HG03469 (cell line): Measurements from ENCODE around the gene PDIA5.
"Not testable (repeated sequence)": the region's sequence is repeated elsewhere in the genome, so short reads cannot be mapped to it uniquely, and the experiment has no call there.

ENCODE experiments used
- ATAC-seq: cut with Tn5 transposase; IDR thresholded peaks from one replicate; pipeline ENCODE4 v1.9.1; 2021; ENCODE audit warnings: mild to moderate bottlenecking, moderate library complexity, moderate number of reproducible peaks; ENCODE audit not compliant: unreplicated experiment

The PDIA5 gene

GRCh38 chr3:123143669-123144411 lies 77.0 kb downstream of the PDIA5 start:
- no peak for ATAC-seq

- ATAC-seq, result no peak
Measured at GRCh38 chr3:123147754-123148535, 81.1 kb downstream of the PDIA5 start.

- ATAC-seq, result no peak
Measured at GRCh38 chr3:123148772-123149171, 81.9 kb downstream of the PDIA5 start.

DNA sequence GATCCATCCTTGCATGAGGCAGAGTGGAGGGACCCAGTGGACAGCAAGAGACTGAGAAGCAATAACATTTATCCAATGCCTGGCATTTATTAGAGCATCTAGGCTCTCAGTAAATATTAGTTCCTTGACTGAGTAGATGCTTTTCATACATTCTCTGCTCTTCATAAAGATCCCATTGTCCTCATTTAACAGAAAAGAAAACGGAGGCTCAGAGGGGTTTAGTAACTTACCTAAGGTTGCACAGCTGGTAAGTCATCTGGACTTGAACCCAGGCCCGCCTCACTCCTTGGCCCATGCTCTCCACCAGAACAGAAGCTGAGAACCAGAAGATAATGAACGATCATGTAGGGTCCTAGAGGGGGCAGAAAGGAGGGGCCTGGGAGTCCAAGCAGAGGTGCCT lies 82.7 kb downstream of the PDIA5 start:
- no peak for ATAC-seq

DNA sequence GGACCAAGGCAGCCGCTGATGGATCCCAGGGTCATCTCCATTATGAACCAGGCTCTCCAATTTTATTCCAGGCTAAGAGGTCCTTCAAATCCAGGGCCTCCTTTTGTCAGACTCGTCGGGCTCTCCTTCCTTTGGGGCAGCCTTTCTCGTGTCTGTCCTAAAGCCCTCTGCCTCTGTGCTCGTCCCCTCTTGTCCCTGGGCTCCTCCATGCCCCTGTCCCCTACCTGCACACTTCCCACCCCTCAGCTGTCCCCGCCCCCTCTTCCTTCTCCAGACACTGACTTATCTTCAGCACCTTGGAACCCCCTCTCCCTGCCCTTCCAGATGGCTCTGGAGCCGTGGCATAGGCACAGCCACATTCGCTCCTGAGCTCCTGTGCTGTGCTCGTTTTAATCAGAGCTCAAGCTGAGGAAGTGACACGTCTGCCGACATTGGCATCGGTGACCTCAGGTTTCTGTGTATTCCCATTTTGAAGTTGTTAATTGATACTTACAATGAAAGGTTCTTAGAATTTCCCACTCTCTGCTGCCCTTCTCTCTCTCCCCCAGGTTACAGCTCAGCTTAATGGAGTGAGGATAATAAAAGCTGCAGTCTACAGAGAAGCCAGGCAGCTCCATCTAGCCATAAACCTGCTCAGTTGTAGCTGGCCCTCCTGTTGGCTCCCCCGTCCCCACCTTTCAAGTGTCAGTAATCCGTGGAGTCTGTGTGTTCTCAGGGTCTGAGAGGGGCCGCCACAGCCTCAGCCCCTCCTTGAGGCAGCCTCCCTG lies 83.8 kb downstream of the PDIA5 start:
- no peak for ATAC-seq

DNA sequence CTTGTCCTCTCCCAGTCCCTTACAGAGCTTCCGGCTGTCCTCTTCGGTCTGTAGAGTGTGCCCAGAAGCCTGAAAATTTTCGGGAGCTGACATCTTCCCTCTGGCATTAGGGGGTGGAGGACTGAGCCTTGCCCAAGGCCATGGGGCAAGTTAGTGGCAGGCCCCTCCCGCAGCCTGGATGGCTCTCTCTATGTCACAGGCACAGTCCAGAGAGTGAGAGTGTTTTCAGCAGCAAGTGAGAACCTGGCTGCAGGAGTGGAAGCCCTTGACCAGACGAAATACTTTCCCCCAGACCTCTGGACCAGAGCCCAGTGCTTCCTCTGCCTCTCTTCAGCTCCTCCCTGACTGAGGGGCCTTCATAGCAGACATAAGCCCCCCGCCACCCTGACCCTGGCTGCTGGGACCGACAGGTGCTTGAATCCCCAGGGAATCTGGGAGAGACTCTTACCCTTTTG lies 84.5 kb downstream of the PDIA5 start:
- ATAC-seq, result no peak

DNA sequence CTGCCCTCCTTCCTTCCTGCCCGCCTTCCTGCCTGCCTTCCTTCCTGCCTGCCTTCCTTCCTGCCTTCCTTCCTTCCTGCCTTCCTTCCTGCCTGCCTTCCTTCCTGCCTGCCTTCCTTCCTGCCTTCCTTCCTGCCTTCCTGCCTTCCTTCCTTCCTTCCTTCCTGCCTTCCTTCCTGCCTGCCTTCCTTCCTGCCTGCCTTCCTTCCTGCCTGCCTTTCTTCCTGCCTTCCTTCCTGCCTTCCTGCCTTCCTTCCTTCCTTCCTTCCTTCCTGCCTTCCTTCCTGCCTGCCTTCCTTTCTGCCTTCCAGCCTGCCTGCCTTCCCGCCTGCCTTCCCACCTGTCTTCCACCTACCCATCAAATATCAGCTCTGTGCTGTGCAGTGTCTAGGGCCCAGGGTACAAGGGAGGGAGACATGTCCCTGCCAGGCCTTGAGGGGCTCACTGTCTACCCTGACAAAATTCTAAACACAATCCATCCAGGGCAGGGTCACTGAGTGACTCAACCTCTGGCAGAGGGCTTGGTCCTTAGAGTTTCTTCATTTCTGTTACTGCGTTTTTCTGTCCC lies 85.1 kb downstream of the PDIA5 start:
- not testable (repeated sequence) for ATAC-seq

GRCh38 chr3:123152687-123153086 lies 85.9 kb downstream of the PDIA5 start:
- ATAC-seq, result no peak

- peak; percentile 46 for ATAC-seq
Measured at GRCh38 chr3:123153125-123154019, 86.5 kb downstream of the PDIA5 start.

DNA sequence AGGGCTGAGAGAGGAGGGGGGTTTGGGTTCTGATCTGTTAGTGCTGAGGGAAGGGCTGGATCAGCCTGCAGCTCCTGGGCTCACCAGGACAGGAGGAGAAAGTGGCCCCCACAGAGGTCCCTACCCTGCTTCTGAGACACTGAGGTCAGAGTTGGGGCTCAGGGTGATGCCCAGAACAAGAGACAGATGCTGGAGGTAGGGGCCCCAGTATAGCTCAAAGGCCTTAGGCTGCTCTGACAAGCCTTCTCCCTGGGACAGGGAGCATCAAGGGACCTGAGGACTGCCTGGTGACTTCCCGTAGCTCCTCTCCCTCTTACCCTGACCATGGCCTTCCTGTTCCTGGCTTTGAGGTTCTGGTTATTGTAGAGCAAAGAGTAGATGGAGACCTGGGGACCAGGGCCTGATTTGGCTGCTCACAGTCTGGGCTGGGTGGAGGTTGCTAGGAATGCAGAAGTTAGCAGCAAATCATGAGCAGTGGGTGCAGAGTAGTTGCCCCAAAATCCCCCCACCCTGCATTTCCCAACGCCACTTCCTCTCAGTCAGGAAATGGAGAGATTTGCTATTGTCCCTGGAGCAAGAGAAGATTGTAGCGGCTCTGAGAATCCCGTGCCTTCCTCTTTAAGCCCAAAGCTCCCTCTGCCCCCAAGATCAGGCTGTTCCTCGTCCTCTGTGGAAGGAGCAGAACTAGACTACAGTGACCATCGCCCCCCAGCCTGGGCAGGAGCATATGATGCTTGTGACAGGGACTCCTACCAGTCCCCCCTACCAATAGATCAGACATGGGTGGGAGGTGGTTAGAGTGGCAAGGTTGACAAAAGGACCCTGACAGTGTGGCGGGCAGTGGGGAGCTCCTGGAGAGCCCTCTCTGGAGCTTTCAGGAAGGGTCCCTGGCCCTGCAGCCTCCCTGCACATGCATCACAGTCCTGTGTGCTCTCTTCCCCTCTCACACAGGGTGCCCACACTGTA lies 87.5 kb downstream of the PDIA5 start:
- ATAC-seq, result no peak

GRCh38 chr3:123155471-123156011 lies 88.7 kb downstream of the PDIA5 start:
- ATAC-seq, result no peak

DNA sequence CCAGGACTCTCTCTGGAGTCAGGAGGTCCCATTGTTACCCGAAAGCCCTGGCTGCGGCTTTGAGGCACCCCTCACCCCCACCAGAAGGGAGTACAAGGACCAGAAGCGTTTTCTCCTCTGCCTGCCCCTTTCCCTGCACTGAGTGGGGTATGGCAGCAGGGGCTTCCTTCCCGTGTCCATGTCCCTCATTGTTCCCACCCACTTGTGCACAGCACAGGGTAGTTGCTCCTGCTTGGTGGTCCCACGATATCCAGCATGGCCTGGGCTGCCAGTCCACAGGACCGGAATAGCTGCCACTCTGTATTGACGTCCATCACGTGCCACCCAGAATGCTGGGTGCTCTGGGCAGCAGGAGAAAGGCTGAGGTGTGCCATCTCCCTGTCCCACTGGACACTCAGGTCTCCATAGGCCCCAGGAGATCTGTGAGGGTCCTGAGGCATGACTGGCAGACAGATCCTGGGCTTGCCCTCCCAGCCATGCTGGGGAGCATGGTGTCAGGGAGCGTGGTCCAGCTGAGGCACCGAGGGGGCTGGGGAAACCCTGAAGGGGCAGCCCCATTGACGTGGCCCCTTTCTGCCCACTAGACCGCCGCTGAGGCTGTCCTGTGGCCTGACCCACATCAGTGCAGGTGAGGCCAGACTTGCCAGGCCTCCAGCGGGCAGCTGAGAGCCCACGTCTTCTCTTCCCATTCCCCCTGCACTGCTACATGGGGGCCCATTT lies 89.6 kb downstream of the PDIA5 start:
- no peak for ATAC-seq

- no peak for ATAC-seq
Measured at GRCh38 chr3:123157209-123157597, 90.4 kb downstream of the PDIA5 start.

- no peak for ATAC-seq
Measured at GRCh38 chr3:123157598-123158287, 90.9 kb downstream of the PDIA5 start.

DNA sequence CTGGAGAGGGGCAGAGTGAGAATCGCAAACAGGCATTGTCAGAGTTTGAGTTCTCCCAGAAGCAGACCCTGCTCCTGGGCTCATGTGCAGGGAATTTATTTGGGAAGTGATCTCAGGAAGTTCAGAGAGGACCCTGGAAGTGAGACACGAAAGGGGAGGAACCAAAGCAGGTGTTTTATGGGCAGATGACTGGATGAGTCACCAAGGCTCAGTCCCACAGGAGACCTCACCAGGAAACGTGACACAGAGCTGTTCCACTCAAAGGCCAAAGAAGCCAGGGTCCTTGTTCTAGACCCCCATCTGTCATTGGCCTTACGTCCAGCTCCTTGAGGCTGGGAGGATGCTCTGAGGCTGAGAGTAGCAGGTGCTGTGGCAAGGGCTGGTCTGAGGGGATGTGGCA lies 91.5 kb downstream of the PDIA5 start:
- ATAC-seq, result no peak

DNA sequence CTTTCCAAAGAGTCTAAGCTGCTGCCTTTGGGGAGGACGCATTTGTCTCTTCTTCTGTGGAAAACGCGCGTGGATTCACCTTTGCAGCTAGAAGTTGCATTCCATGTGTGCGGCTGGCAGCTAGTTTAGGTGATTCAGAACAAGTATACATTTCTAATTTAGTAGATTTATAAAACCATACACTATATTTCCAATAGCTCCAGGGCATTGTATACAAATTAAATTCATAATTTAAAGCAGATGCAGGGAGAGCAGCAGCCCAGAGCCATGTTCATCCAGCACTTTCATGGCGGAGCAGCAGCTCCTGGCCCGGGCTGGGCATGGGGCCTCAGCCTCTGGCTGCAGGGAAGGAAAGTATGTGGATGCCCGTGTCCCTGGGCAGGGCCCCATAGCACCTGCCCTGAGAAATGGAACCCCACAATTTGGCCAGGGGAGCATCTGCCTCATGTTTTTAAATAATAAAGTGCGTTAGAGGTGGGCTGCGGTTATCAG lies 92.1 kb downstream of the PDIA5 start:
- no peak for ATAC-seq

DNA sequence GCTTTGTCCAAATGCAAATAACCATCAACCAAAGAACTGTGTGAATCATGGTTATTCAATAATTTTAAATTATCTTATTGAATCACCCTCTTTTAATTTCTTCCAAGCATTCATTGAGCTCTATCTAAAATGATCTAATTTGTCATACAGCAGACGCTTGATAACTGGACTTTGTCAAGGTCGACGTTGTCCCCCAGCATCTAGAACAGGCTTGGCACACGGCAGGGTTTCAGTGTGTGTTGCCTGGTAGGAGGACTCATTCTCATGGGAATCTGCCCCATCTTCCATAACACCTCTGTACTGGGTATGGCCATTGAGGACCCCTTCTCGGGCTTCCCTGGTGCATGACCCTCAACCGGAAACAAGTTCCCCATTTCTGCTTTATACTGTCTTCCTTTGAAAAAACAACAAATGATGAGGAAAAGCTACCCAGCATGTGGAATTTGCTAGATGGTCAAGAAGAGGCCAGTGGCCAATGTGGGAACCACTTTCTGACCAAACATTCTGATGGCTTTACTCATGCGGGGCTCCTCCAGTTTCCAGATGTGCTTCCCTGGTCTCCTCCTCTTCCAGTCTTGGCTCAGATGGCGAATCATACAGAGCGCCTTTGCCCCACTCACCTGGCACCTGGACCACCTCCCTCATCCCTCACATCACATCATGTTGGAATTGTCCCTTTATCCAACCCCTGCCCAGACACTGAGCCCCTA lies 93.3 kb downstream of the PDIA5 start:
- ATAC-seq, result no peak
